ENCODE results near the gene PCDHGC4. TPM values are rescaled to one million over a fixed set of nuclear protein-coding genes. Genes with fewer than 3 reads are reported as not detected.

PCDHGC4 gene
- total and polyA plus RNA-seq, 2 of the 8 experiments (the other 6 are each of a cell fraction or from before 2014, with no cell fraction given) = 2.1 to 2.4 TPM

- TF ChIP-seq CHD7 (IDR thresholded peaks at IDR 0.05; ENCODE audit: insufficient replicate concordance, low read length) (no peak), RAD21 (IDR thresholded peaks at IDR 0.05 in 1 of 2, conservative IDR thresholded peaks at IDR 0.05 in 1 of 2; ENCODE audit: low read depth in 2 of 2, low read length in 2 of 2) (no peak), MAFK (IDR thresholded peaks at IDR 0.05; ENCODE audit: low read depth, low read length) (no peak), KDM5A (IDR thresholded peaks at IDR 0.05; ENCODE audit: low read length) (no peak), SAP30 (IDR thresholded peaks at IDR 0.05; ENCODE audit: insufficient read depth, insufficient replicate concordance, low read length) (no peak), CEBPB (IDR thresholded peaks at IDR 0.05; ENCODE audit: low read depth, low read length) (no peak), GTF2F1 (IDR thresholded peaks at IDR 0.05; ENCODE audit: borderline replicate concordance, low read depth, low read length) (no peak), SRF (IDR thresholded peaks at IDR 0.05; ENCODE audit: low read depth, low read length) (no peak), SUZ12 (IDR thresholded peaks at IDR 0.05; ENCODE audit: low read length) (no peak), EP300 (IDR thresholded peaks at IDR 0.05; ENCODE audit: borderline replicate concordance in 1 of 2, low read depth in 2 of 2, low read length in 2 of 2) (no peak), JUN (IDR thresholded peaks at IDR 0.05; ENCODE audit: low read depth, low read length) (no peak)
Measured at GRCh38 chr5:141511771-141512325, 27.0 kb downstream of the PCDHGC4 start (continued).
